Esophagus squamous epithelium (tissue), 4 donors: Measurements from ENCODE around the gene USP8.

Source experiments
- POLR2A ChIP-seq, 4 donors: fragments of 450-650 bp; IDR thresholded peaks; one replicate each; pipeline ENCODE4 v1.6.1; 2017; ENCODE audit warnings: antibody characterized with exemption in 4 of 4, mild to moderate bottlenecking in 4 of 4, moderate library complexity in 3 of 4
- TF ChIP-seq, protein P1 (sequence below), 6 experiments: fragments of 450-650 bp in 4 of 6; fragments of 200-600 bp in 2 of 6; sonication (generic) in 2 of 6; IDR thresholded peaks; one replicate each; pipeline ENCODE4 v1.5.1; 2016 to 2019; ENCODE audit warnings: antibody characterized with exemption in 6 of 6, mild to moderate bottlenecking in 4 of 6, moderate library complexity in 4 of 6

DNA sequence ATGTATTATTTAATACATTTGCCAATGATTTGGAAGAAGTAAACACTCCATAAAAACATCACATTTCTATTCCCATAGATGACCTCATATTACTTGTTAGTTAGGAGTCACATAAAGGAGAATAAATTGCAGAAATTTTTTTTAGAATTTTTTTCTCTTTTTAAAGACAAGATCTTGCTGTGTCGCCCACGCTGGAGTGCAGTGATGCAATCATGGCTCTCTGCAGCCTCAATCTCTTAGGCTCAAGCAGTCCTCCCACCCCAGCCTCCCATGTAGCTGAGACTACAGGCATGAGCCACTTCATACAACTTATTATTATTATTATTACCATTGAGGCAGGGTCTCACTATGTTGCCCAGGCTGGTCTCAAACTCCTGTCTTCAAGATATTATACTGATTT, 12.3 kb upstream of the USP8 start:
- TF ChIP-seq, protein P1, sequence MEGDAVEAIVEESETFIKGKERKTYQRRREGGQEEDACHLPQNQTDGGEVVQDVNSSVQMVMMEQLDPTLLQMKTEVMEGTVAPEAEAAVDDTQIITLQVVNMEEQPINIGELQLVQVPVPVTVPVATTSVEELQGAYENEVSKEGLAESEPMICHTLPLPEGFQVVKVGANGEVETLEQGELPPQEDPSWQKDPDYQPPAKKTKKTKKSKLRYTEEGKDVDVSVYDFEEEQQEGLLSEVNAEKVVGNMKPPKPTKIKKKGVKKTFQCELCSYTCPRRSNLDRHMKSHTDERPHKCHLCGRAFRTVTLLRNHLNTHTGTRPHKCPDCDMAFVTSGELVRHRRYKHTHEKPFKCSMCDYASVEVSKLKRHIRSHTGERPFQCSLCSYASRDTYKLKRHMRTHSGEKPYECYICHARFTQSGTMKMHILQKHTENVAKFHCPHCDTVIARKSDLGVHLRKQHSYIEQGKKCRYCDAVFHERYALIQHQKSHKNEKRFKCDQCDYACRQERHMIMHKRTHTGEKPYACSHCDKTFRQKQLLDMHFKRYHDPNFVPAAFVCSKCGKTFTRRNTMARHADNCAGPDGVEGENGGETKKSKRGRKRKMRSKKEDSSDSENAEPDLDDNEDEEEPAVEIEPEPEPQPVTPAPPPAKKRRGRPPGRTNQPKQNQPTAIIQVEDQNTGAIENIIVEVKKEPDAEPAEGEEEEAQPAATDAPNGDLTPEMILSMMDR (IDR thresholded peaks at IDR 0.05) = no peak
- no peak for TF ChIP-seq POLR2A (IDR thresholded peaks at IDR 0.05)
